Anterior cingulate cortex (tissue), 58 donors: ENCODE data around the gene ZBTB20.

Source experiments
- DNase-seq, 58 donors: peaks; one replicate each; lab custom pipeline; 2025; lab: John Stamatoyannopoulos, UW

ZBTB20 gene

GRCh38 chr3:114442246-114442645, 704.8 kb downstream of the ZBTB20 start:
- DNase-seq, result no peak

DNA sequence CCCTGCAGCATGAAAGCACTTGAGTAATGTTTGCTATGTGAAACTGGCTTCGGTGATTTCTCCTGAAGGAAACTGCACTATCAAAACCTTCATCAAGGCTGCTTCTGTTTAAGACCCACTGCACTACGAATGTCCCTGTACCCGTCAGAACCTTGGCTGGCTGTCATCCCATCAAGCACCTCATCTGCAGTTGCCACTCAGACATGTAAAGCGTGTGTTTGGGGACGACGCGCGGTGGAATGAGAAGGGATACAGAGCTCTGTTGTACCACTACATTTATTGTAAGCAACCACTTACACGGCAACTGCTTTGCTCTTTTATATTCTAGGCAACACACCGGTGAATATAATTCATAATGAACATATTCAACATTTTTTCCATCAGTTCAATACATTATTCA, 705.7 kb downstream of the ZBTB20 start:
- peak in 5 of 58 donors; percentile 10 to 40 (median 18) for DNase-seq

GRCh38 chr3:114440700-114441099, 706.4 kb downstream of the ZBTB20 start:
- DNase-seq, result no peak

- DNase-seq, result no peak
Measured at GRCh38 chr3:114439284-114439683, 707.8 kb downstream of the ZBTB20 start.

DNA sequence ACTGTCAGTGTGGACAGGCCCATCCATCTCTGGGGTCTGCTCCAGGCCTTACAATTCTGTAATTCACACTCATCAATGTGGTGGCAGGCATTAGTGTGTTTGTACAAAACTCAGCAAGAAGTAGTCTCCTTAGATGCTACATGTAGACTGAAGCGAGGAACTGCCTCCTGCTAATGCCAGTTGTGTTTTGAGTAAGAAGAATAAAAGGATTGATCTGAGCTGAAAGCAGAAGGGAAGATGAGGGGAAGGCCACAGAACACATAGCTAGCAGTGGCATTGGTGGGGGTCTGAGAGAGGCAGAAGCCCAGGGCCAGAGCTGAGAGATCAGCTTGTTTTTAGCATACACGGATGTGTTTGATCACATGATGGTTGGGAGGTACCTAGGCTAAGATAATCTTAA, 709.2 kb downstream of the ZBTB20 start:
- no peak for DNase-seq

GRCh38 chr3:114436182-114436581, 710.9 kb downstream of the ZBTB20 start:
- no peak for DNase-seq

GRCh38 chr3:114435386-114436115, 711.5 kb downstream of the ZBTB20 start:
- no peak for DNase-seq

DNA sequence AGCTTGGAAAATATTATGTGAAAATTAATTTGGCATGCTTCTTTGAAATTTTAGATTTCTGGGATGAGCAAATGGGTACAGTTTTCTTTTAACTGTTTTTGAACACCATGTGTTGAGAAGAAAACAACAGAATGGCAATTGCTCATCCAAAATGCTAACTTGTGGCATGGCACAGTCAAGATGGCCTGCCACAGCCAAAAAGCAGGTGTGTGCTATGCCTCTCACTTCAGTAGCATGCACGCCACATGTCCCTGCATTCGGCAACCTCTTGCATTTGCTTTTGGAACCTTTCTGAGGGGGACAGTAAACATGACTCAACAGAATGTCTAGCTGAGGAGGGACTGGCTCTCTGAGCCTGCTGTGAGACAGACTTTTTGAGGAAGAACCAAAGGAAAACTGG, 714.8 kb downstream of the ZBTB20 start:
- DNase-seq, result no peak

GRCh38 chr3:114428044-114428595, 719.0 kb downstream of the ZBTB20 start:
- DNase-seq, result no peak

- DNase-seq, result no peak
Measured at GRCh38 chr3:114427285-114428043, 719.6 kb downstream of the ZBTB20 start.

DNA sequence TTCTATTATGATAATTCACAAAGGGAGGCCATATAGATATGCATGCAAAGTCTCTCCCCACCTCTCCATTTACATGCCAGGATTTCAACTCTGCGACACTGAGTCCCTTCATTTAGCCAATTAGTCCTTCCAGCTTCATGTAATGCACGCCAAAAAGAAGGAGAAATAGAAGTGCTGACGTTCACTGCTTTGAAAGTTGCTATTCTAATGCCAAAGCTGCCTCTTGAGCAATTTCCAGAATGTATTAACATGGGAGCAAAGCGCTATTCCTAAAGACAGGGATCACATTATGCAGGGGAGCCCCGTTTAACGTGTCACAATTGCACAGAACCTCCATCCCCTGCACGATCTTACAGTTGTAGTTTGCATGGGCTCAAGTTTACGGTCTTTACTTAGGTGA, 722.8 kb downstream of the ZBTB20 start:
- DNase-seq, result peak in 4 of 58 donors; percentile 24 to 57 (median 28)

DNA sequence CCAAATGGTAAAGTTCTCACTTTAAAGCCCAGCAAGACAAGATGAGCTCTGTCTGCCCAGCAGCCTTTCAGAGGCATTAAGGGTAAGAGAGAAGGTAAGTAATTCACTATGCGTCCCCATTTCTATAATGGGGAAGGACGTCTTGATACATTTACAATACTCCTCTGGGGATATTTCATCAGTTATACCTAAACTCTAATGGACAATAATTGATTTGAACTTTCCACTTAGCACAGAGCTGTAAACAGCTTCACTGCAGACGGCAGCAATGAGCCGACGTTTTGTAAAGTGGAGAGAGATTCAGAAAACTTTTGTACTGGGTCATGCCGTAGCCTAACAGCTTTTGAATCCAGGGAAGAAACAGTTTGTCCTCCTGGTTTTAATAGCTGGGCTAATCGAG, 725.9 kb downstream of the ZBTB20 start:
- DNase-seq, result peak in 1 of 58 donors; percentile 42

- DNase-seq, result no peak
Measured at GRCh38 chr3:114420072-114420471, 727.0 kb downstream of the ZBTB20 start.

DNA sequence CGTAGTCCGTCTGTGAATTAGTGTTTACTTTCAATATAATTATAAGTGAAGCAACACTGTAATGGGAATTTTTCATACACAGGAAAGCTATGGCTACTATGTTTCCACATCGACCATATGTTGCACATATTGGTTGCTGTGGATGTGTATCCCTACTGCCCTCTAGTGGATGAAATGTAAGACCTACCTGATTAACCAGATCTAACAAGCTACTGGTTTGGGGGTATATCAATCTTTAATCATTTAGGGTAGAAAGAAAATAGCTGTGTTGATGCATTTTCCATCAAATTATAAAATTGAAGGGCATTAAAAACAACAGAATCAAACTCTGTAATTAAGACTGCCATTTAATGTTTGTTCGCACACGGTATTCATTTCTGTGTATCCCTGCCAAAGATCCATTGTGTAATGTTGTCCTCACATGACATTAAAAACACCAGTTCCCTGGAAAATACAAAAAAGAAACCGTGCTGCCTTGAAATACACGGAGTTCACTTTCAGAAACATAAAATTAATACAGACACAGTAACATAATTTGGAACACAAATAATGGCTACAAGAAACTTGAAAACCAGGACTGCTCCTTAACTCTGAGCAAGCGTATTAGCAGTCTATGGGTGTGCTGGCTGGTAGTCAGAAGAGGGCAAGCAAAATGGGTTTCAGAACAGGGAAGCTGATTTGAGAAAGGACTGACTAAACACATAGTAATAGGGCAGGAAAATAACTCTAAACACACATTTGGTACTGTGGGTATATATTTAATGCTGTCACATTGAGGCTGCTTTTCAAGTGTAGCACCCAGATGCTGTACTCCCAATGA, 728.2 kb downstream of the ZBTB20 start:
- peak in 3 of 58 donors; percentile 14 to 77 (median 40) for DNase-seq

DNA sequence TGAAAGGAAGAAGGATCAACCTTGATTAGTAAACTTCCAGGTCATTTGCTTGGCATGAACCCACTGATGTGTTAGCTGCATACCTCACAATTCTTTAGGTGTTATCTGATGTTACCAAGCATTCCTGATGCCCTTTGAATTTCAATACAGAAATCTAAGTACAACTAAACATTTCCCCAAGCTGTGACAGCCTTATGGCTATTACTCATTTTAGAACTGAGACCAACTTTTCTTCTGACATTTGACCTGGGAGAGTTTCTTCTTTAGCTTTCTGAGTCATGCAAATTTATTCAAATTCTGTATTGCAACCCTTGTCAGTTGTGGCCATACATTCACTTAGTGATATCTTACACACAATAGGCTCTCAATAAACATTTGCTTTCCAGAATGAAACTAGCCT, 729.0 kb downstream of the ZBTB20 start:
- DNase-seq, result no peak

DNA sequence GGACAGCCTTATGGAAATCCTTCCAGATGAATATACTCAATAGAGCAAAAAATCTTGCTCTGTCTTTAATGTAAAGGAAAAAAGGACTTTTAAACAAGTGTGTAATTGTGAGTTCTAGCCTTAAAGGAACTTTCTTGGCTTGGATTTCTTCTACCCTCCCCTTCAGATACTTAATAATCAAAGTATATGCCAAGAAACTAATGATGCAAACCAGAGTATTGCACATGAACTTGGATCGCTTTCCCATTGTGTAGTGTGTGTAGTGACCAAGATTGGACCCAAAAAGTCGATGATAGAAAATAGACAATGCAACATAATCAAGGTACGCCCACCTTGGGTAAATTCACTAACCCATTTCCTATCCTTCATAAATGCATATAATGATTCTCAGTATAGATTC, 729.4 kb downstream of the ZBTB20 start:
- no peak for DNase-seq

DNA sequence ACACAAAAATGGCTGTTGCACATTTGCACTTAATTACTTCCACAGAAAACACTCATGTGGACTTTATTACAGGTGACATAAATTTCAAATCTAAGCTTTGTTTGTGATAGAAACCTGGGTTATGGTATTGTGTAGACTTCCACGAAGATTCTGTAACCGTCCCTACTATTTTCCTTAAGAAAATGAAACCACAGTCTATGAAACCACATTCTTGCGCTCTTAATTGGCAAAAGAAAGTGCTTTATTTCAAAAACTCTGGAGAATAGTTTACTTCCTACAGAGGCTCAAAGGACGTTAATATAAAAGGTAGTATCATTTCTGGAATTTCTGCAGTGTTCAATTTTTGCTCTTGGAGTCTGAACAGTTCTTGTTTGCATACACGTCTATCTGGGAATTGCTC, 729.8 kb downstream of the ZBTB20 start:
- DNase-seq, result no peak

DNA sequence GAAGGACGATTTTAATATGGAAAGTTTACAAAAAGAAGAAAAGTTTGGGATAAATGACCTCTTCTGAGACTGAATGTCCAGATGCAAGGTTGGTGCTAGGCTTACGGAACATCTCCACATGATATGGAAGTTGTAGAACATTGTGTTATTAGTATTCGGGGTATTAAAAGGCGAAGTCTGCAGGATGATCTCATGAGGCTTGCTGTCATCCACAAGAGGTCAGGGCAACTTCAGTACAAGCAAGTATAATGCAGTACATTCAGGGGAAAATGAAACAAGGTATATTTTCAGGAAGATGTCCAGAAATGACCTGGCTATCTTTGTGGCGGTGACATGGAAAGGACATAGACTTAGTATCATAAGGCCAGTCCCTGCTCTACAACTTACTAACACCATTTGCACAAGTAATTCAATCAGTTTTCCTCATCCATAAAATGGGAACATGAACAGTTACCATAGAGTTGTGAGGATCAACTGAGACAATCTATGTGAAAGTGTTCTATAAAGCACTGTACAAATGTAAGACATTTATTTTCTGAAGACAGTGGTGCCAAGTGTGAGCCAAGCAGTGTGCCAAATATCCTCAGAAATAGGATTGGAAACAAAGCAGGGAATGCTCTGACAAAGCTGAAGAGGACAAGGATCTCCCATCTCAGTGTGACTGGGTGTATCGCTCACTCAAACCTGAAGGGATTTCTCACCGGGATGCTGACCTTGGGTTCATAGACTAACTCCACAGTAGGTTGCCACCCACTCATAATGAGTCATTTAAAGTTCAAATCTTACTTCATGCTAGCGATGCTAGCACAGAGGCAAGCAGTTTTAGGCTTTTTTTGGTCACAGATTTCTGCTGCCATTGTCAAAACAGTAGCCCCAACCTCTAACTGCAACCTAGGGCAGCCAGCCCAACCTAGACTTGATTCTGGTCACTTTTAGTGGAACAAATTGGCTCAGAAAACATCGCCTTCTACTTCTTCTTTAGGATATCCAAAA, 735.0 kb downstream of the ZBTB20 start:
- no peak for DNase-seq

DNA sequence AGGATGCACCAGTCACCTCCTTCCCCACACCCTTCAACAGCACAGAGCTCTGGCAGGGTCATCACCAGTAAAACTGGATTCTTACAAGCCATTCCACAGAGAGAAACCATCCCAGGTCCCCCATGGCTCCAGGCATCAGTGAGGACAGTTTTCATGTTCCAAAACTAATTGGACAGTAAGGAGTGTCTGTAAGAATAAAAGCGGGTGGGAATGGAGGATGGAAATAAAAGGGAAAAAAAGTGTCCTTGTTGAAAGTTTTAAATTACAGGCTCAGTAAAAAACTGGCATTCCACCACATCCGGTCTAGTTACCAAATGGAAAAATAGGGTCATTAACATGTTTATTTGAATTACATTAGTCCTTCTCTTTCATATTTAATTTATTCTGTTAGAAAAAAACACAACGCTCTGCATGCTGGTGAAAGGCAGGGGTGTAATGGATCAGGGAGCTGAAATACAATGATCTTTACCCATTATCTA, 735.9 kb downstream of the ZBTB20 start:
- no peak for DNase-seq
